ENCODE measurements around the gene BIRC7.

Gene BIRC7

GRCh38 chr20:63189322-63189642 lies 46.4 kb upstream of the BIRC7 start:
- no peak for DNase-seq (ENCODE audit: low read depth)
- TF ChIP-seq CTCF (IDR thresholded peaks at IDR 0.05; ENCODE audit: low read length, missing control alignments): no peak
- no peak overlapping the region for H3K4me3 ChIP-seq (replicated peaks; ENCODE audit: low read depth, low read length)

GRCh38 chr20:63189846-63190559 lies 45.7 kb upstream of the BIRC7 start:
- no peak overlapping the region for H3K4me3 ChIP-seq (replicated peaks; ENCODE audit: low read depth, low read length)
- TF ChIP-seq CTCF (IDR thresholded peaks at IDR 0.05; ENCODE audit: low read length, missing control alignments): no peak
- no peak for DNase-seq (ENCODE audit: low read depth)

GRCh38 chr20:63190828-63191227 lies 44.9 kb upstream of the BIRC7 start:
- no peak for TF ChIP-seq CTCF (IDR thresholded peaks at IDR 0.05; ENCODE audit: low read length, missing control alignments)
- no peak overlapping the region for H3K4me3 ChIP-seq (replicated peaks; ENCODE audit: low read depth, low read length)

GRCh38 chr20:63191400-63191799 lies 44.3 kb upstream of the BIRC7 start:
- H3K4me3 ChIP-seq (replicated peaks; ENCODE audit: low read depth, low read length): no peak overlapping the region
- TF ChIP-seq CTCF (IDR thresholded peaks at IDR 0.05; ENCODE audit: low read length, missing control alignments): no peak
- no peak for DNase-seq (ENCODE audit: low read depth)

More at GRCh38 chr20:63190828-63191227, 44.9 kb upstream of the BIRC7 start:
- DNase-seq (ENCODE audit: low read depth): no peak

- no peak for DNase-seq (ENCODE audit: low read depth)
- no peak for TF ChIP-seq CTCF (IDR thresholded peaks at IDR 0.05; ENCODE audit: low read length, missing control alignments)
- H3K4me3 ChIP-seq (replicated peaks; ENCODE audit: low read depth, low read length): no peak overlapping the region
These were observed 43.0 kb upstream of the BIRC7 start for GRCh38 chr20:63192721-63193120.

- H3K4me3 ChIP-seq (replicated peaks; ENCODE audit: low read depth, low read length): no peak overlapping the region
- TF ChIP-seq CTCF (IDR thresholded peaks at IDR 0.05; ENCODE audit: low read length, missing control alignments): no peak
- DNase-seq (ENCODE audit: low read depth): no peak
These were observed 41.5 kb upstream of the BIRC7 start for GRCh38 chr20:63194007-63194796.
